IPS-15b (cell line): ENCODE data around the gene CDK17.

Experiments used
- H3K27me3 ChIP-seq: one replicate; pipeline ENCODE4 v1.6.1; 2013; ENCODE audit warnings: low read length; ENCODE audit not compliant: control insufficient read depth, insufficient read depth
- H3K36me3 ChIP-seq: one replicate; pipeline ENCODE4 v1.6.1; 2013; ENCODE audit warnings: low read length; ENCODE audit not compliant: control insufficient read depth, insufficient read depth
- H3K4me1 ChIP-seq: one replicate; pipeline ENCODE4 v1.6.1; 2013; ENCODE audit warnings: mild to moderate bottlenecking, low read length; ENCODE audit not compliant: control insufficient read depth, insufficient read depth
- H3K4me3 ChIP-seq: one replicate; pipeline ENCODE4 v1.5.1; 2013; ENCODE audit warnings: low read depth, low read length
- H3K9ac ChIP-seq: one replicate; pipeline ENCODE4 v1.6.1; 2013; ENCODE audit warnings: low read depth, mild to moderate bottlenecking, low read length
- H3K9me3 ChIP-seq: one replicate; pipeline ENCODE4 v1.6.1; 2013; ENCODE audit warnings: mild to moderate bottlenecking, low read length; ENCODE audit not compliant: control insufficient read depth, insufficient read depth

Gene CDK17

GRCh38 chr12:96239711-96240635 is 160.3 kb downstream of the CDK17 start:
- Histone ChIP-seq H3K9me3 (no peaks in the 10 kb centered on the region), H3K36me3 (no peaks in the 10 kb centered on the region), H3K4me1 (no peaks in the 10 kb centered on the region), H3K27me3 (no peaks in the 10 kb centered on the region), H3K4me3 (no peak overlapping the region), H3K9ac (no peak overlapping the region)

- Histone ChIP-seq H3K4me1 (no peaks in the 10 kb centered on the region), H3K9ac (no peak overlapping the region), H3K36me3 (no peaks in the 10 kb centered on the region), H3K9me3 (no peaks in the 10 kb centered on the region), H3K4me3 (no peak overlapping the region), H3K27me3 (no peaks in the 10 kb centered on the region)
These were observed 161.7 kb downstream of the CDK17 start for GRCh38 chr12:96238336-96239047.

- no peak overlapping the region for H3K9ac ChIP-seq
- no peak overlapping the region for H3K4me3 ChIP-seq
- H3K36me3 ChIP-seq: no peaks in the 10 kb centered on the region
- no peaks in the 10 kb centered on the region for H3K9me3 ChIP-seq
- H3K4me1 ChIP-seq: no peaks in the 10 kb centered on the region
- no peaks in the 10 kb centered on the region for H3K27me3 ChIP-seq
These were observed 162.7 kb downstream of the CDK17 start for GRCh38 chr12:96237465-96238077.

- no peaks in the 10 kb centered on the region for H3K9me3 ChIP-seq
- H3K27me3 ChIP-seq: no peaks in the 10 kb centered on the region
- no peaks in the 10 kb centered on the region for H3K36me3 ChIP-seq
- H3K4me1 ChIP-seq: no peaks in the 10 kb centered on the region
- H3K4me3 ChIP-seq: no peak overlapping the region
- H3K9ac ChIP-seq: no peak overlapping the region
These were observed 163.2 kb downstream of the CDK17 start for GRCh38 chr12:96237035-96237434.

- Histone ChIP-seq H3K9me3 (no peaks in the 10 kb centered on the region), H3K9ac (no peak overlapping the region), H3K4me1 (no peaks in the 10 kb centered on the region), H3K36me3 (no peaks in the 10 kb centered on the region), H3K27me3 (no peaks in the 10 kb centered on the region), H3K4me3 (no peak overlapping the region)
These were observed 163.9 kb downstream of the CDK17 start for GRCh38 chr12:96236221-96236822.

- Histone ChIP-seq H3K4me1 (no peaks in the 10 kb centered on the region), H3K4me3 (no peak overlapping the region), H3K27me3 (no peaks in the 10 kb centered on the region), H3K9me3 (no peaks in the 10 kb centered on the region), H3K9ac (no peak overlapping the region), H3K36me3 (no peaks in the 10 kb centered on the region)
These were observed 164.8 kb downstream of the CDK17 start for GRCh38 chr12:96235484-96235826.

- H3K27me3 ChIP-seq: no peaks in the 10 kb centered on the region
- no peaks in the 10 kb centered on the region for H3K9me3 ChIP-seq
- no peak overlapping the region for H3K9ac ChIP-seq
- H3K4me3 ChIP-seq: no peak overlapping the region
- H3K36me3 ChIP-seq: no peaks in the 10 kb centered on the region
- no peaks in the 10 kb centered on the region for H3K4me1 ChIP-seq
These were observed 165.4 kb downstream of the CDK17 start for GRCh38 chr12:96234591-96235483.

GRCh38 chr12:96233939-96234461 is 166.2 kb downstream of the CDK17 start:
- Histone ChIP-seq H3K27me3 (no peaks in the 10 kb centered on the region), H3K4me1 (no peaks in the 10 kb centered on the region), H3K4me3 (no peak overlapping the region), H3K36me3 (no peaks in the 10 kb centered on the region), H3K9me3 (no peaks in the 10 kb centered on the region), H3K9ac (no peak overlapping the region)

GRCh38 chr12:96233168-96233567 is 167.1 kb downstream of the CDK17 start:
- Histone ChIP-seq H3K27me3 (no peaks in the 10 kb centered on the region), H3K9ac (no peak overlapping the region), H3K4me3 (no peak overlapping the region), H3K9me3 (no peaks in the 10 kb centered on the region), H3K4me1 (no peaks in the 10 kb centered on the region), H3K36me3 (no peaks in the 10 kb centered on the region)

GRCh38 chr12:96230646-96231045 is 169.6 kb downstream of the CDK17 start:
- Histone ChIP-seq H3K4me1 (no peaks in the 10 kb centered on the region), H3K9me3 (no peaks in the 10 kb centered on the region), H3K9ac (no peak overlapping the region), H3K4me3 (no peak overlapping the region), H3K27me3 (no peaks in the 10 kb centered on the region), H3K36me3 (no peaks in the 10 kb centered on the region)
